ENCODE measurements around the gene BOK. TPM values are rescaled to one million over a fixed set of nuclear protein-coding genes. Genes with fewer than 3 reads are reported as not detected.

BOK gene
- total and polyA plus RNA-seq, 2 of the 4 experiments (the other 2 are of a cell fraction) = 13.3 to 34.4 TPM

- no peak overlapping the region for H2BK120ac ChIP-seq (ENCODE audit: low read depth, low read length)
- no peak overlapping the region for H3K18ac ChIP-seq (ENCODE audit: low read depth, low read length)
- ChIA-PET POLR2A (ENCODE audit: unreplicated experiment) (no interaction called here), CTCF (no interaction called here)
- H3K9ac ChIP-seq (ENCODE audit: low read depth, low read length) = no peak overlapping the region
- H4K20me1 ChIP-seq (ENCODE audit: insufficient read depth, low read length) = peaks cover 25% of the 10 kb centered on the region
- H3K4me1 ChIP-seq (ENCODE audit: control insufficient read depth, insufficient read depth, low read length) = no peaks in the 10 kb centered on the region
- no peak overlapping the region for H3K4me3 ChIP-seq (ENCODE audit: insufficient read depth, low read depth, low read length)
- in situ Hi-C loops (cut with MboI; ENCODE audit: low sequenced_read_pairs) = no loop called here
- no peak overlapping the region for H2AK5ac ChIP-seq (ENCODE audit: low read depth, low read length)
- H2AK9ac ChIP-seq (replicated peaks; ENCODE audit: low read depth, low read length, poor library complexity) = no peak overlapping the region
- ATAC-seq (ENCODE audit: low read depth) (no peak), DNase-seq (no peak)
- peaks cover 4% of the 10 kb centered on the region; the same call in 1 of the 2 replicates for H3K9me1 ChIP-seq (ENCODE audit: insufficient read depth, low read length)
- BruUV-seq (replicated peaks) = no TSS peak
- H3K27ac ChIP-seq (ENCODE audit: insufficient read depth, low read length) = no peak overlapping the region
- H3K23ac ChIP-seq (ENCODE audit: low read depth, low read length) = no peak overlapping the region
- 80% methylated on average over 12 of the region's 27 CpGs; no CpG with 5 or more reads in 1 of the 2 experiments for WGBS, 2 experiments (ENCODE audit: extremely low coverage in 2 of 2, insufficient read length in 1 of 2)
- no peak overlapping the region for H3K56ac ChIP-seq (ENCODE audit: extremely low read depth, insufficient read depth, low read length)
- H3K4ac ChIP-seq (ENCODE audit: low read depth, low read length) = no peak overlapping the region
- TF ChIP-seq BHLHE40 (IDR thresholded peaks at IDR 0.05; ENCODE audit: low read depth, low read length) = no peak
- no peak for TF ChIP-seq MAZ (IDR thresholded peaks at IDR 0.05; ENCODE audit: borderline replicate concordance, low read depth, low read length)
- no peak for TF ChIP-seq CEBPB (IDR thresholded peaks at IDR 0.05; ENCODE audit: low read depth, low read length)
- no peak for TF ChIP-seq ELK1 (IDR thresholded peaks at IDR 0.05; ENCODE audit: borderline replicate concordance, low read depth, low read length)
- TF ChIP-seq MXI1 (IDR thresholded peaks at IDR 0.05; ENCODE audit: borderline replicate concordance, low read depth, low read length) = no peak
- no peak for TF ChIP-seq SMC3 (IDR thresholded peaks at IDR 0.05; ENCODE audit: low read depth, low read length)
- TF ChIP-seq MAFK (IDR thresholded peaks at IDR 0.05; ENCODE audit: low read depth, low read length) = no peak
- H3K36me3 ChIP-seq (ENCODE audit: control insufficient read depth, insufficient read depth, low read length) = peaks cover 29% of the 10 kb centered on the region
- intact Hi-C loops (cut with micrococcal nuclease) = no loop called here
- H4K91ac ChIP-seq (ENCODE audit: insufficient read depth, low read depth, low read length) = no peak overlapping the region
- peaks cover 0 to 14% of the 10 kb centered on the region in 2 experiments; a peak in 1 of 4 replicates for H3K79me1 ChIP-seq (ENCODE audit: low read depth in 1 of 2, low read length in 2 of 2)
- H3K14ac ChIP-seq (replicated peaks; ENCODE audit: low read depth, low read length) = no peak overlapping the region
- no peak overlapping the region for H4K8ac ChIP-seq (ENCODE audit: low read depth in 2 of 2, low read length in 2 of 2)
- no peak overlapping the region for H3K4me2 ChIP-seq (ENCODE audit: low read depth, low read length)
- no peaks in the 10 kb centered on the region for H3K9me3 ChIP-seq (ENCODE audit: control insufficient read depth, insufficient read depth, low read length)
- H2BK15ac ChIP-seq (ENCODE audit: low read depth, low read length) = no peak overlapping the region
- H2BK5ac ChIP-seq (ENCODE audit: low read depth, low read length, poor library complexity, severe bottlenecking) = no peak overlapping the region
- H2AFZ ChIP-seq (replicated peaks; ENCODE audit: low read length, poor library complexity) = no peak overlapping the region
- no peak overlapping the region for H2BK20ac ChIP-seq (ENCODE audit: low read depth, low read length)
- H4K5ac ChIP-seq (ENCODE audit: low read depth, low read length) = no peak overlapping the region
- dilution Hi-C loops (cut with HindIII; ENCODE audit: low sequenced_read_pairs, unreplicated experiment) = no loop called here
- H3K27me3 ChIP-seq (ENCODE audit: control insufficient read depth, insufficient read depth, low read length) = no peaks in the 10 kb centered on the region
These were observed 13.5 kb downstream of the BOK start for GRCh38 chr2:241571821-241572620.
